Measurements from ENCODE around the gene FAT1.

DNA sequence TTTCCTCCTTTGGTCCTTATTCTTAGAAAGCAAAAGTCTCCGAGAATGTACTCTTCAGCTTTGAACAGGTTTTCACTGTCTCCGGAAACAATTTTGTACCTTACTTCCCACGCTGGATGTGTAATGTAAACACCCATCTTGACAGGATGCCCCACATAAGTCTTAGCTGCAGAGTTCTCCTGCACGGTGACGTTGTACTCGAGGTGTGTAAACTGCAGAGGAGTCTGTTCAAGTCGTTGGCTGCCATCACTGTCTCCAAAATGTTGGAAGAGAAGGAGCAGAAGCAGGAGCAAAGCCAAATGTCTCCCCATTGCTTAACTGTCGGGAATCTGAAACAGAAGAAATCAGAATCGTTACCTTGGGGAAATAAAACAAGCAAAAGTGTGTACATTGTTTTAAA is 14.1 kb downstream of the FAT1 start:
- no peak for TF ChIP-seq CTCF (IDR thresholded peaks at IDR 0.05; ENCODE audit: poor library complexity, severe bottlenecking)
- no peak for TF ChIP-seq EZH2 (IDR thresholded peaks at IDR 0.05; ENCODE audit: borderline replicate concordance, insufficient read depth, low read length, poor library complexity, severe bottlenecking)
- no peak for TF ChIP-seq EP300 (conservative IDR thresholded peaks at IDR 0.05; ENCODE audit: poor library complexity, severe bottlenecking)

Measured in neural cell (in vitro differentiated cells).